GM20000 (cell line): ENCODE data around the gene FRY.
A peak's percentile ranks its signal among the peaks of the same experiment; 100 is the strongest.
"Not testable (repeated sequence)": the region's sequence is repeated elsewhere in the genome, so short reads cannot be mapped to it uniquely, and the experiment has no call there.

Experiments
- DNase-seq: peaks from one replicate; pipeline ENCODE4 v3.0.0; 2012; ENCODE audit warnings: low spot score
- TF ChIP-seq, protein P1 (sequence below): IDR thresholded peaks from 2 replicates; pipeline ENCODE4 v1.5.1; 2012; ENCODE audit warnings: mild to moderate bottlenecking, control low read depth; ENCODE audit errors: extremely low read depth, missing control alignments

Gene FRY

DNA sequence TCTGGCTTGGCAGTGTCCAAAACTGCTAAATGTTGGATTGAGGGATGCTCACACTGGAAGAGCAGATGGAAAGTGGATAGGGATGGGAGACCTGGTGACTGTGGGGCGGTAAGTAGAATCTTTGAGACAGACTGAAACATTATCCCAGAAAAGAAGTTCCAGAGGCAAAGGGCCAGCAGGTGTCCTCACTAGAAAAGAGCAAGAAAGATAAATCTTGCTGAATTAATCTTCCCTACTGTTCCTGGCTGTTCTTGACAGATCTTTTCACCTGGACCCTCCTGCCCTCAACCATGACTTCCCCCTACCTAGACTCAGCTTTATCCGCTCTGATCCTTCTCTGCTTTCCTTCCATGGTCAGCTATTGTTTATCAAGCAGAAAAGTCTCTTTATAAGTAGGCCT, 35.0 kb upstream of the FRY start:
- no peak for DNase-seq
- TF ChIP-seq, protein P1, sequence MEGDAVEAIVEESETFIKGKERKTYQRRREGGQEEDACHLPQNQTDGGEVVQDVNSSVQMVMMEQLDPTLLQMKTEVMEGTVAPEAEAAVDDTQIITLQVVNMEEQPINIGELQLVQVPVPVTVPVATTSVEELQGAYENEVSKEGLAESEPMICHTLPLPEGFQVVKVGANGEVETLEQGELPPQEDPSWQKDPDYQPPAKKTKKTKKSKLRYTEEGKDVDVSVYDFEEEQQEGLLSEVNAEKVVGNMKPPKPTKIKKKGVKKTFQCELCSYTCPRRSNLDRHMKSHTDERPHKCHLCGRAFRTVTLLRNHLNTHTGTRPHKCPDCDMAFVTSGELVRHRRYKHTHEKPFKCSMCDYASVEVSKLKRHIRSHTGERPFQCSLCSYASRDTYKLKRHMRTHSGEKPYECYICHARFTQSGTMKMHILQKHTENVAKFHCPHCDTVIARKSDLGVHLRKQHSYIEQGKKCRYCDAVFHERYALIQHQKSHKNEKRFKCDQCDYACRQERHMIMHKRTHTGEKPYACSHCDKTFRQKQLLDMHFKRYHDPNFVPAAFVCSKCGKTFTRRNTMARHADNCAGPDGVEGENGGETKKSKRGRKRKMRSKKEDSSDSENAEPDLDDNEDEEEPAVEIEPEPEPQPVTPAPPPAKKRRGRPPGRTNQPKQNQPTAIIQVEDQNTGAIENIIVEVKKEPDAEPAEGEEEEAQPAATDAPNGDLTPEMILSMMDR = no peak

DNA sequence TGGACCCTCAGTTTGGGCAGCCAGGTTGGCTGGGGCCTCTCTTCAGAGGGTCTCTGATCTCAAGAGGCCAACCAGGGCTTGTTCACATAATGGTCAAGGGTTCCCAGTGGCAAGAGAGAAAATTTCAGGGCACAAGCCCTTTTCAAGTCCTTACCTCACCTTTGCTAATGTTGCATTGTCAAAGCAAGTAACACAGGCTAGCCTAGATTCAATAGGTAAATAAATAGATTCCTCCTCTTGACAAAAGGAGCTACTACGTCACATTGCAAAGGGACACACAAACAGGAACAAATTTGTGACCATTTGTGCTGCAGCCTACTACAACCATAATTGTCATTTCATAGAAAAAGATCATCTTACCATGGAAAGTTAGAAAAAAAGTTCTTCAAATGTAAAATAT, 33.9 kb upstream of the FRY start:
- DNase-seq = no peak
- TF ChIP-seq, protein P1 = no peak

DNA sequence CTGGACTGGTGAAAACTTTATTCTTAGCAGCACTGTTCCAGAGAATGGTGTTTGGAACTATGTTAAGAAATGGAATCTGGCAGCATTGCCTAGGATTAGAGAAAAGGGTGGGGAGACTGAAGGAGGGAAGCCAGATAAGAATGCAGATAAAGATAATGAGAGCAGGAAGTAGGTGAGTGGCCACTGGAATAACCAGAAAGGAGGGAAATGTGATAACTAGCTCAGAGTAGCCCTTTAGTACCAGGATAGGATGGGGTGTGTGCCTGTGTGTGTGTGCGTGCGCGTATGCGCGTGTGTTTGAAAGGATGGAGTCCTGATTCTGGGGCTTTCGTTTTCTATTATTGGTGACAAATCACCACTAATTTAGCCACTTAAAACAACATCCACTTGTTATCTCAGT, 33.4 kb upstream of the FRY start:
- TF ChIP-seq, protein P1 = no peak
- DNase-seq = no peak

DNA sequence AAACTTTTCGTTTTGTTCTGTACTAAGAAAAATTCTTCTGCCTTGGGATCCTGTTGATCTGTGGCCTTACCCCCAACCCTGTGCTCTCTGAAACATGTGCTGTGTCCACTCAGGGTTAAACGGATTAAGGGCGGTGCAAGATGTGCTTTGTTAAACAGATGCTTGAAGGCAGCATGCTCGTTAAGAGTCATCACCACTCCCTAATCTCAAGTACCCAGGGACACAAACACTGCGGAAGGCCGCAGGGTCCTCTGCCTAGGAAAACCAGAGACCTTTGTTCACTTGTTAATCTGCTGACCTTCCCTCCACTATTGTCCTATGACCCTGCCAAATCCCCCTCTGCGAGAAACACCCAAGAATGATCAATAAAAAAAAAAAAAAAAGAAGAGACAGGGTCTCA, 30.8 kb upstream of the FRY start:
- not testable (repeated sequence) for DNase-seq

DNA sequence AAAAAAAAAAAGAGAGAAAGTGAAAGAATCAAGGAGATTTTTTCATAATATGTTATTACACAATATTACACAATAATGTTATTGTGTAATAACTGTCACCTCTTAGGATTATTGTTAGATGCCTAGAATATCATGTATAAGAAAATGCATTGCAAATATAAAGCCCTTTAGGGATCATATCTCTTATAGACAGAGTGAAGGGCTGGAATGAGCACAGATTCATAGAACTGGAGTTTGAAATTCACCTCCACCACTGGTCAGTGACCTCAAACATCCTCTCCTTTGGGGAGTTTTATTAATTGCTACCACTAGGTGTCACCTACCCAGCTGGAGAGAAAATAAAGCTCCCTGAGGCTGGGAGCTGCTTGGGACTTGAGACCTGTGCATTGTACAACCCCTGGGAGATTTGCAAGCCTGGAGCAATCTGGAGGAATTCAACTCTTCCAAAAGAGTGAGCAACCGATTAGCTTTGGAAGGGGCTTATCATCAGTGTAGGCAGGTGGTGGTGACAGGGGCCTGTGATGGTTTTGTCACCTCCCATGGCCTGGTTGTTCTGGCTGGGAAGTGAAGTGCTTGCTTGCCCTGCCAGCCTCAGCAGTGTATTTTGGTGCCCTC, 30.3 kb upstream of the FRY start:
- DNase-seq = peak; percentile 84
- TF ChIP-seq, protein P1 = peak; percentile 53

DNA sequence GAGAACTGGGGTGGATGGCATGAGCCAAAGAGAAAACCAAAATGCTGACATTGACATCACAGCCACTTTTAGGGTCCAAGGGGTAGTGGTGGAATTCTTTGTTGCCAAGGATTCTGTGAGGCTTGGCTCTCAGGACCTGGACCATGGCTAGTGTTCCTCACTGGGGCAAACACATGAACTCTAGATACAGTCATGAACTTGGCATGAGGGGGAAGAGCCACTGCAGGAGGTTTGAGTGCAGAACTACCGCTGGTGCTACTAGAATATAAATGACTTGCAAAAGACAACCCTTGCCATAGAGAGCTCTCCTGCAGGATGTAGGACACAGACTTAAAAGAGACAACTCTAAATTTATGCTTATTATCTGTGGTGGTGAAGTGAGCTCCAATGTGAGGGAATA, 29.8 kb upstream of the FRY start:
- TF ChIP-seq, protein P1 = no peak
- no peak for DNase-seq

DNA sequence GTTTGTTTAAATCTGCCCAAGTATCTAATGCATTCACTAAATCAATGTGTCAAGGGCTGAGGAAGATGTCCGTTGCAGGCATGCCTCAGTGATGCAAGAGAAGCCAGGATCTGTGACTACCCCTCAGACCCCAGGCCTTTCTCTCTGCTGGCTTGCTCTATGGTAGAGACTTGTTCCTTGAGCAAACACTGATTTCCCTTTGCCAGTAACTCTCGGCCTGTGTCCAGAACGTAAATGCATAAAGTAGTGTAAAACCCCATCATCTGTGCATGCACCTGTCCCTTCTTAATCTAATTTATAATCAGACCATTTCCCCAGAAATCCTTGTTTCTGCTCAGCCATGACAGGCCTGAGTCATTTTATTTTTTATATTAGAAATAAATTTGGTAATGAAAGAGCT, 28.7 kb upstream of the FRY start:
- DNase-seq = no peak
- TF ChIP-seq, protein P1 = no peak

DNA sequence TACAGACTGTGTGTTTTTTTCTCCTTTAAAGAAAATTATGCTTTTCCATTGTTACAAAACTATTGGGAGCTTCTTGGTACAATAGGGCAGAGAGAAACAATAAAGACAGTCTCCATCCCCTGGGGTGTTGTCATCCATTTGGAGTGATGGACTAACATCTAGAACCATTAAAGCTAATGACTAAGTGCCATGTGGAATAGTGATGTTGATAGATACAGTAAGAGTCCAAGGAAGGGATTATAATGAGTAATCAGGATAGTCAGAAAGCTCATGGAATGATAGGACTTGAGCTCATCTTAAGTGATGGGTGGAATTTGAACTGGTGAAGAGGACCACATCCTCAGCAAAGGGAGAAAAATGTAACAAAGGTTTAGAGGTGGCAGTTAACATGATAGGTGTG, 24.1 kb upstream of the FRY start:
- TF ChIP-seq, protein P1 = no peak
- no peak for DNase-seq
